Measurements from ENCODE around the gene MT1E. TPM values are rescaled to one million over a fixed set of nuclear protein-coding genes. Genes with fewer than 3 reads are reported as not detected.
A peak's percentile ranks its signal among the peaks of the same experiment; 100 is the strongest.
"Not testable (repeated sequence)": the region's sequence is repeated elsewhere in the genome, so short reads cannot be mapped to it uniquely, and the experiment has no call there.

Gene MT1E
- total RNA-seq (2014; rRNA removed; shearing (Covaris generic)), result 2.3 TPM in 1 of 2 replicates, not detected in the other
- polyA plus RNA-seq (2014; cell fraction: nucleus; rRNA removed), result 1.2 TPM in 1 of 2 replicates, not detected in the other

GRCh38 chr16:56625140-56625942 is at the start of gene MT1E:
Gene MT1E, plus strand, starts transcription at chr16:56625781. Its CDS starts 71 bp downstream, at chr16:56625852.
- no peak for DNase-seq (ENCODE audit: extremely low read depth, low read depth)

GRCh38 chr16:56576585-56577299 is 48.8 kb upstream of the MT1E start:
- peak; percentile 78 for DNase-seq (ENCODE audit: extremely low read depth, low read depth)

GRCh38 chr16:56577300-56577625 is 48.3 kb upstream of the MT1E start:
- no peak for DNase-seq (ENCODE audit: extremely low read depth, low read depth)

- DNase-seq (ENCODE audit: extremely low read depth, low read depth), result no peak
Measured at GRCh38 chr16:56580391-56581048, 45.1 kb upstream of the MT1E start.

GRCh38 chr16:56582911-56583310 is 42.7 kb upstream of the MT1E start:
- not testable (repeated sequence) for DNase-seq (ENCODE audit: extremely low read depth, low read depth)

GRCh38 chr16:56583351-56584168 is 42.0 kb upstream of the MT1E start:
- DNase-seq (ENCODE audit: extremely low read depth, low read depth), result no peak

- no peak for DNase-seq (ENCODE audit: extremely low read depth, low read depth)
Measured at GRCh38 chr16:56584276-56584675, 41.3 kb upstream of the MT1E start.

- no peak for DNase-seq (ENCODE audit: extremely low read depth, low read depth)
Measured at GRCh38 chr16:56588781-56589140, 36.8 kb upstream of the MT1E start.

GRCh38 chr16:56589141-56590039 is 36.2 kb upstream of the MT1E start, which contains the start of gene MT3:
Gene MT3, plus strand, starts transcription at chr16:56589528. Its CDS starts 63 bp downstream, at chr16:56589591.
- no peak for DNase-seq (ENCODE audit: extremely low read depth, low read depth)

- no peak for DNase-seq (ENCODE audit: extremely low read depth, low read depth)
Measured at GRCh38 chr16:56591377-56592060, 34.1 kb upstream of the MT1E start.

GRCh38 chr16:56593573-56594291 is 31.8 kb upstream of the MT1E start:
- no peak for DNase-seq (ENCODE audit: extremely low read depth, low read depth)

GRCh38 chr16:56594292-56594619 is 31.3 kb upstream of the MT1E start:
- no peak for DNase-seq (ENCODE audit: extremely low read depth, low read depth)

- DNase-seq (ENCODE audit: extremely low read depth, low read depth), result peak; percentile 76
Measured at GRCh38 chr16:56600398-56600999, 25.1 kb upstream of the MT1E start.

- no peak for DNase-seq (ENCODE audit: extremely low read depth, low read depth)
Measured at GRCh38 chr16:56601325-56601724, 24.3 kb upstream of the MT1E start.

GRCh38 chr16:56603589-56603988 is 22.0 kb upstream of the MT1E start:
- DNase-seq (ENCODE audit: extremely low read depth, low read depth), result peak; percentile 62

GRCh38 chr16:56604966-56605365 is 20.6 kb upstream of the MT1E start:
- no peak for DNase-seq (ENCODE audit: extremely low read depth, low read depth)

GRCh38 chr16:56605475-56605874 is 20.1 kb upstream of the MT1E start:
- DNase-seq (ENCODE audit: extremely low read depth, low read depth), result no peak

- no peak for DNase-seq (ENCODE audit: extremely low read depth, low read depth)
Measured at GRCh38 chr16:56606071-56606475, 19.5 kb upstream of the MT1E start.

Measured in NCI-H460 (cell line).